ENCODE results near the gene EFNB1. TPM values are rescaled to one million over a fixed set of nuclear protein-coding genes. Genes with fewer than 3 reads are reported as not detected.

Gene EFNB1
- polyA plus RNA-seq, 1 donor from 2014 or later, result 25.5 TPM

- Histone ChIP-seq H3K27ac (ENCODE audit: low read length) (no peak overlapping the region), H3K9ac (ENCODE audit: low read length) (no peak overlapping the region), H3K4me3 (ENCODE audit: low read length) (no peak overlapping the region), H3K36me3 (ENCODE audit: insufficient read depth, low read length) (no peaks in the 10 kb centered on the region), H2AFZ (ENCODE audit: low read depth, low read length) (no peak overlapping the region), H3K9me3 (ENCODE audit: low read length) (no peaks in the 10 kb centered on the region), H3F3A (ENCODE audit: insufficient read depth, low read length, poor library complexity, severe bottlenecking) (no peaks in the 10 kb centered on the region), H3K9me2 (ENCODE audit: insufficient read depth, low read length) (no peaks in the 10 kb centered on the region), H3K79me2 (replicated peaks; ENCODE audit: insufficient read depth, low read length) (no peaks in the 10 kb centered on the region), H4K20me1 (ENCODE audit: insufficient read depth) (no peaks in the 10 kb centered on the region), H3K27me3 (ENCODE audit: insufficient read depth, low read depth, low read length) (no peaks in the 10 kb centered on the region), H3K4me2 (ENCODE audit: low read length) (no peak overlapping the region)
- TF ChIP-seq EP300 (conservative IDR thresholded peaks at IDR 0.05; ENCODE audit: poor library complexity, severe bottlenecking) (no peak), SMC3 (conservative IDR thresholded peaks at IDR 0.05; ENCODE audit: poor library complexity) (no peak), MXI1 (conservative IDR thresholded peaks at IDR 0.05; ENCODE audit: poor library complexity, severe bottlenecking) (no peak), POLR2AphosphoS5 (IDR thresholded peaks at IDR 0.05) (no peak), RAD21 (conservative IDR thresholded peaks at IDR 0.05) (no peak), TAF1 (IDR thresholded peaks at IDR 0.05; ENCODE audit: low read depth) (no peak), EZH2 (IDR thresholded peaks at IDR 0.05; ENCODE audit: borderline replicate concordance, insufficient read depth, low read length, poor library complexity, severe bottlenecking) (no peak), CTCF (IDR thresholded peaks at IDR 0.05; ENCODE audit: poor library complexity, severe bottlenecking) (no peak), REST (IDR thresholded peaks at IDR 0.05; ENCODE audit: borderline replicate concordance) (no peak)
Measured at GRCh38 chrX:68878977-68879645, 50.3 kb downstream of the EFNB1 start.

GRCh38 chrX:68880846-68881552 is 52.2 kb downstream of the EFNB1 start:
- Histone ChIP-seq H3K36me3 (ENCODE audit: insufficient read depth, low read length) (no peaks in the 10 kb centered on the region), H2AFZ (ENCODE audit: low read depth, low read length) (no peak overlapping the region), H3K4me2 (ENCODE audit: low read length) (no peak overlapping the region), H3K27ac (ENCODE audit: low read length) (no peak overlapping the region), H3K9me2 (ENCODE audit: insufficient read depth, low read length) (no peaks in the 10 kb centered on the region), H3K27me3 (ENCODE audit: insufficient read depth, low read depth, low read length) (no peaks in the 10 kb centered on the region), H3K79me2 (replicated peaks; ENCODE audit: insufficient read depth, low read length) (no peaks in the 10 kb centered on the region), H3K9me3 (ENCODE audit: low read length) (no peaks in the 10 kb centered on the region), H3F3A (ENCODE audit: insufficient read depth, low read length, poor library complexity, severe bottlenecking) (no peaks in the 10 kb centered on the region), H3K9ac (ENCODE audit: low read length) (no peak overlapping the region), H3K4me3 (ENCODE audit: low read length) (no peak overlapping the region), H4K20me1 (ENCODE audit: insufficient read depth) (no peaks in the 10 kb centered on the region)
- TF ChIP-seq CTCF (IDR thresholded peaks at IDR 0.05; ENCODE audit: poor library complexity, severe bottlenecking) (no peak), MXI1 (conservative IDR thresholded peaks at IDR 0.05; ENCODE audit: poor library complexity, severe bottlenecking) (no peak), EZH2 (IDR thresholded peaks at IDR 0.05; ENCODE audit: borderline replicate concordance, insufficient read depth, low read length, poor library complexity, severe bottlenecking) (no peak), SMC3 (conservative IDR thresholded peaks at IDR 0.05; ENCODE audit: poor library complexity) (no peak), TAF1 (IDR thresholded peaks at IDR 0.05; ENCODE audit: low read depth) (no peak), POLR2AphosphoS5 (IDR thresholded peaks at IDR 0.05) (no peak), EP300 (conservative IDR thresholded peaks at IDR 0.05; ENCODE audit: poor library complexity, severe bottlenecking) (no peak), REST (IDR thresholded peaks at IDR 0.05; ENCODE audit: borderline replicate concordance) (no peak)

All from neural cell (in vitro differentiated cells).